ENCODE measurements around the gene HNF1B. TPM values are rescaled to one million over a fixed set of nuclear protein-coding genes. Genes with fewer than 3 reads are reported as not detected.
A peak's percentile ranks its signal among the peaks of the same experiment; 100 is the strongest.

The HNF1B gene
- total RNA-seq, 1 donor from 2014 or later, result not detected

- H3K27me3 Mint-ChIP-seq (ENCODE audit: low read depth), result peaks cover 98% of the 10 kb centered on the region
- H3K9me3 Mint-ChIP-seq, result no peaks in the 10 kb centered on the region
- H3K4me1 Mint-ChIP-seq, result peaks cover 10% of the 10 kb centered on the region
- H3K4me3 Mint-ChIP-seq, result no peak overlapping the region
- no peak for DNase-seq (ENCODE audit: low read depth, low spot score)
- TF ChIP-seq CTCF (conservative IDR thresholded peaks at IDR 0.05), result no peak
- H3K36me3 Mint-ChIP-seq (ENCODE audit: low read depth), result no peaks in the 10 kb centered on the region
- H3K27ac Mint-ChIP-seq (ENCODE audit: unreplicated experiment), result no peak overlapping the region
These were observed 279 bp downstream of the HNF1B start for GRCh38 chr17:37744633-37744927.

- Mint-ChIP-seq H3K4me3 (peak overlapping the region; percentile 29), H3K27ac (ENCODE audit: unreplicated experiment) (no peak overlapping the region), H3K27me3 (ENCODE audit: low read depth) (peaks cover 98% of the 10 kb centered on the region), H3K4me1 (peaks cover 10% of the 10 kb centered on the region), H3K9me3 (no peaks in the 10 kb centered on the region), H3K36me3 (ENCODE audit: low read depth) (no peaks in the 10 kb centered on the region)
- peak; percentile 31 for DNase-seq (ENCODE audit: low read depth, low spot score)
- TF ChIP-seq CTCF (conservative IDR thresholded peaks at IDR 0.05), result peak; percentile 8
These were observed 805 bp downstream of the HNF1B start for GRCh38 chr17:37743875-37744632.

- Mint-ChIP-seq H3K4me1 (peaks cover 10% of the 10 kb centered on the region), H3K27ac (ENCODE audit: unreplicated experiment) (no peak overlapping the region), H3K9me3 (no peaks in the 10 kb centered on the region), H3K36me3 (ENCODE audit: low read depth) (no peaks in the 10 kb centered on the region), H3K27me3 (ENCODE audit: low read depth) (peaks cover 98% of the 10 kb centered on the region), H3K4me3 (peak overlapping the region; percentile 45)
- TF ChIP-seq CTCF (conservative IDR thresholded peaks at IDR 0.05), result no peak
- DNase-seq (ENCODE audit: low read depth, low spot score), result no peak
These were observed 1.3 kb downstream of the HNF1B start for GRCh38 chr17:37743612-37743874.

GRCh38 chr17:37742762-37743611, 1.9 kb downstream of the HNF1B start:
- Mint-ChIP-seq H3K4me3 (peak overlapping the region; percentile 45), H3K9me3 (no peaks in the 10 kb centered on the region), H3K4me1 (peaks cover 10% of the 10 kb centered on the region), H3K27me3 (ENCODE audit: low read depth) (peaks cover 98% of the 10 kb centered on the region), H3K27ac (ENCODE audit: unreplicated experiment) (no peak overlapping the region), H3K36me3 (ENCODE audit: low read depth) (no peaks in the 10 kb centered on the region)
- no peak for DNase-seq (ENCODE audit: low read depth, low spot score)
- no peak for TF ChIP-seq CTCF (conservative IDR thresholded peaks at IDR 0.05)

- TF ChIP-seq CTCF (conservative IDR thresholded peaks at IDR 0.05), result no peak
- H3K4me1 Mint-ChIP-seq, result peaks cover 10% of the 10 kb centered on the region
- H3K27me3 Mint-ChIP-seq (ENCODE audit: low read depth), result peaks cover 96% of the 10 kb centered on the region
- no peak overlapping the region for H3K4me3 Mint-ChIP-seq
- no peak for DNase-seq (ENCODE audit: low read depth, low spot score)
- no peak overlapping the region for H3K27ac Mint-ChIP-seq (ENCODE audit: unreplicated experiment)
- H3K9me3 Mint-ChIP-seq, result no peaks in the 10 kb centered on the region
- H3K36me3 Mint-ChIP-seq (ENCODE audit: low read depth), result no peaks in the 10 kb centered on the region
These were observed 2.6 kb downstream of the HNF1B start for GRCh38 chr17:37742116-37742761.
